ENCODE results near the gene C16orf46. TPM values are rescaled to one million over a fixed set of nuclear protein-coding genes. Genes with fewer than 3 reads are reported as not detected.

C16orf46 gene
- total and polyA plus RNA-seq, 2 of the 13 experiments (the other 11 are each of a cell fraction or from before 2014, with no cell fraction given) = 0.38 to 0.55 TPM

DNA sequence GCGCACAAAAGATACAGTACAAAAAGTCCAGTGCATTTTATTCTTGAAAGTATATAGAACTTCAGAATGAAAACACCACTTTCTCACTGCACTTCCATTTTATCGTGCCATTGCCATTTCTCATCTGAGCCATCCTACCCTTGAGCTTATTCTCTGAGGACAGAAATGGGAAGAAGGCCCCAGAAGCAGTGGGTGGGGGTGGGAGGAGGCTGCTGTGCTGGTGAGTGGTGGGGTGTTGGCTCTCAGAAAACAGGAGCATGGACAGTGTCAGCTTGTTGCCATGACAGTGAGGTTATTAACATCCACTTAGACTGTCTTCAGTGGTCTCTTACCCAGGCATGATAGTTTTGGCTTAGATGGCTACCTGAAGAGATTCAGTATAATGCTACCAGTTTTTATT is 36.9 kb downstream of the C16orf46 start (continued):
- no peak for TF ChIP-seq FOXM1 (CRISPR knock-in tag; IDR thresholded peaks at IDR 0.05)
- no peak for TF ChIP-seq ZNF235 (CRISPR knock-in tag; IDR thresholded peaks at IDR 0.05; ENCODE audit: borderline replicate concordance)
- no peak for TF ChIP-seq GABPA (IDR thresholded peaks at IDR 0.05; ENCODE audit: low read depth, low read length)
- TF ChIP-seq GABPA (CRISPR knock-in tag; IDR thresholded peaks at IDR 0.05; ENCODE audit: low read depth) = no peak

- in situ Hi-C loops (cut with HindIII; ENCODE audit: extremely low pct_ligation_motif_present, low pct_unique_long_range_greater_than_20kb) (loop anchor here (25.0 kb wide), 1 partner anchor 700 kb away; no protein-coding TSS in a partner anchor), intact Hi-C loops (cut with micrococcal nuclease; ENCODE audit: unreplicated experiment) (loop anchor here (5.0 to 10.0 kb wide), 3 partner anchors 60 to 700 kb away; partner anchors contain the start of gene GCSH)
- peaks cover 35% of the 10 kb centered on the region for H3K79me2 ChIP-seq (ENCODE audit: insufficient read depth, low read length)
- ChIA-PET CTCF (ENCODE audit: low intra/inter-chr PET ratio, low total read pairs) (interaction anchor here (1.7 to 3.7 kb wide), 2 partner anchors 31 to 39 kb away, joined by 7 to 26 read pairs; partner anchors contain the start of genes C16orf46, CENPN and CMC2), POLR2A (interaction anchor here (0.7 to 2.2 kb wide), 3 partner anchors 9 to 45 kb away, joined by 3 to 21 read pairs (median 4); partner anchors contain the start of gene C16orf46)
- peak overlapping the region; percentile 87 for H3K9ac ChIP-seq (ENCODE audit: insufficient read depth, low read depth, low read length)
- peaks cover 6 to 18% of the 10 kb centered on the region in 2 experiments; a peak in 4 of 5 replicates for H3K36me3 ChIP-seq (replicated peaks in 1 of 2; ENCODE audit: control insufficient read depth in 1 of 2, insufficient read depth in 2 of 2, low read length in 2 of 2)
- no peak overlapping the region for H2AFZ ChIP-seq (ENCODE audit: low read length)
- peak overlapping the region; percentile 85 for H3K4me2 ChIP-seq (ENCODE audit: low read depth, low read length)
- peaks cover 2% of the 10 kb centered on the region; the same call in 1 of the 2 replicates for H4K20me1 ChIP-seq (ENCODE audit: insufficient read depth, low read length)
- H3K9me3 ChIP-seq (ENCODE audit: low read length) = no peaks in the 10 kb centered on the region; the same call in 1 of the 2 replicates
- peak; percentile 6 for DNase-seq (ENCODE audit: low spot score)
- WGBS (ENCODE audit: low lambda C conversion rate) = 28% methylated on average over 10 of the region's 10 CpGs
- no peaks in the 10 kb centered on the region; a peak in 1 of 5 replicates for H3K27me3 ChIP-seq (ENCODE audit: control insufficient read depth in 1 of 2, insufficient read depth in 2 of 2, low read length in 2 of 2)
- H3K4me1 ChIP-seq (ENCODE audit: insufficient read depth, low read length) = peaks cover 22% of the 10 kb centered on the region
- peak overlapping the region; percentile 87 to 93 (median 87) for H3K4me3 ChIP-seq (replicated peaks in 1 of 3; ENCODE audit: insufficient read depth in 1 of 3, low read depth in 2 of 3, low read length in 3 of 3)
- ATAC-seq = no peak; the same call in 2 of the 3 replicates
- H3K27ac ChIP-seq (ENCODE audit: extremely low read length, insufficient read depth, low read length) = peak overlapping the region; percentile 60
- FAIRE-seq = peak; percentile 28
- TSS peak; percentile 57 for BruUV-seq (replicated peaks)
- TF ChIP-seq, protein P1, sequence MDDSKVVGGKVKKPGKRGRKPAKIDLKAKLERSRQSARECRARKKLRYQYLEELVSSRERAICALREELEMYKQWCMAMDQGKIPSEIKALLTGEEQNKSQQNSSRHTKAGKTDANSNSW (CRISPR knock-in tag; IDR thresholded peaks at IDR 0.05; ENCODE audit: borderline replicate concordance) = no peak
- TF ChIP-seq ZNF704 (CRISPR knock-in tag; IDR thresholded peaks at IDR 0.05; ENCODE audit: borderline replicate concordance) (no peak), EP300 (IDR thresholded peaks at IDR 0.05; ENCODE audit: low read depth in 2 of 2, low read length in 2 of 2) (no peak), EP300 (CRISPR knock-in tag; IDR thresholded peaks at IDR 0.05; ENCODE audit: borderline replicate concordance) (no peak), FOXJ3 (CRISPR knock-in tag; IDR thresholded peaks at IDR 0.05; ENCODE audit: borderline replicate concordance) (no peak), KMT2A (CRISPR knock-in tag; IDR thresholded peaks at IDR 0.05) (no peak), MLLT10 (CRISPR knock-in tag; IDR thresholded peaks at IDR 0.05) (no peak), MAFK (conservative IDR thresholded peaks at IDR 0.05 in 1 of 2, IDR thresholded peaks at IDR 0.05 in 1 of 2; ENCODE audit: low read length in 2 of 2) (0 out of 4 replicates have a peak, but pooled peaks of 1 of the 2 experiments have one; percentile 27)
- TF ChIP-seq, protein P2, sequence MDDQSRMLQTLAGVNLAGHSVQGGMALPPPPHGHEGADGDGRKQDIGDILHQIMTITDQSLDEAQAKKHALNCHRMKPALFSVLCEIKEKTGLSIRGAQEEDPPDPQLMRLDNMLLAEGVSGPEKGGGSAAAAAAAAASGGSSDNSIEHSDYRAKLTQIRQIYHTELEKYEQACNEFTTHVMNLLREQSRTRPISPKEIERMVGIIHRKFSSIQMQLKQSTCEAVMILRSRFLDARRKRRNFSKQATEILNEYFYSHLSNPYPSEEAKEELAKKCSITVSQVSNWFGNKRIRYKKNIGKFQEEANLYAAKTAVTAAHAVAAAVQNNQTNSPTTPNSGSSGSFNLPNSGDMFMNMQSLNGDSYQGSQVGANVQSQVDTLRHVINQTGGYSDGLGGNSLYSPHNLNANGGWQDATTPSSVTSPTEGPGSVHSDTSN (CRISPR knock-in tag; IDR thresholded peaks at IDR 0.05; ENCODE audit: borderline replicate concordance) = no peak
- TF ChIP-seq, protein P3, sequence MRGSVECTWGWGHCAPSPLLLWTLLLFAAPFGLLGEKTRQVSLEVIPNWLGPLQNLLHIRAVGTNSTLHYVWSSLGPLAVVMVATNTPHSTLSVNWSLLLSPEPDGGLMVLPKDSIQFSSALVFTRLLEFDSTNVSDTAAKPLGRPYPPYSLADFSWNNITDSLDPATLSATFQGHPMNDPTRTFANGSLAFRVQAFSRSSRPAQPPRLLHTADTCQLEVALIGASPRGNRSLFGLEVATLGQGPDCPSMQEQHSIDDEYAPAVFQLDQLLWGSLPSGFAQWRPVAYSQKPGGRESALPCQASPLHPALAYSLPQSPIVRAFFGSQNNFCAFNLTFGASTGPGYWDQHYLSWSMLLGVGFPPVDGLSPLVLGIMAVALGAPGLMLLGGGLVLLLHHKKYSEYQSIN (CRISPR knock-in tag; IDR thresholded peaks at IDR 0.05; ENCODE audit: borderline replicate concordance) = no peak
- TF ChIP-seq, protein P4, sequence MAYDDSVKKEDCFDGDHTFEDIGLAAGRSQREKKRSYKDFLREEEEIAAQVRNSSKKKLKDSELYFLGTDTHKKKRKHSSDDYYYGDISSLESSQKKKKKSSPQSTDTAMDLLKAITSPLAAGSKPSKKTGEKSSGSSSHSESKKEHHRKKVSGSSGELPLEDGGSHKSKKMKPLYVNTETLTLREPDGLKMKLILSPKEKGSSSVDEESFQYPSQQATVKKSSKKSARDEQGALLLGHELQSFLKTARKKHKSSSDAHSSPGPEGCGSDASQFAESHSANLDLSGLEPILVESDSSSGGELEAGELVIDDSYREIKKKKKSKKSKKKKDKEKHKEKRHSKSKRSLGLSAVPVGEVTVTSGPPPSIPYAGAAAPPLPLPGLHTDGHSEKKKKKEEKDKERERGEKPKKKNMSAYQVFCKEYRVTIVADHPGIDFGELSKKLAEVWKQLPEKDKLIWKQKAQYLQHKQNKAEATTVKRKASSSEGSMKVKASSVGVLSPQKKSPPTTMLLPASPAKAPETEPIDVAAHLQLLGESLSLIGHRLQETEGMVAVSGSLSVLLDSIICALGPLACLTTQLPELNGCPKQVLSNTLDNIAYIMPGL (CRISPR knock-in tag; IDR thresholded peaks at IDR 0.05; ENCODE audit: borderline replicate concordance in 1 of 2, low read depth in 1 of 2) = no peak
Observed at GRCh38 chr16:81036751-81037350, 40.2 kb downstream of the C16orf46 start.

Measured in HepG2 (cell line).